SJSA1 (cell line): Measurements from ENCODE around the gene RPL12. TPM values are rescaled to one million over a fixed set of nuclear protein-coding genes. Genes with fewer than 3 reads are reported as not detected.

Source experiments
- DNase-seq, 2 experiments: peaks; one replicate each; pipeline ENCODE4 v3.0.0-alpha.2; 2015 to 2020; ENCODE audit warnings: low spot score in 2 of 2, low read depth in 1 of 2
- H3K27ac ChIP-seq: fragments of 250-450 bp; sonication (Bioruptor Pico); 2 replicates; pipeline ENCODE4 v1.5.1; 2020; ENCODE audit warnings: mild to moderate bottlenecking, moderate library complexity
- H3K27me3 ChIP-seq: fragments of 250-450 bp; sonication (Bioruptor Pico); replicated peaks from 2 replicates; pipeline ENCODE4 v1.5.1; 2020; ENCODE audit warnings: mild to moderate bottlenecking, moderate library complexity
- H3K36me3 ChIP-seq: fragments of 250-450 bp; sonication (Bioruptor Pico); 2 replicates; pipeline ENCODE4 v1.5.1; 2020; ENCODE audit warnings: mild to moderate bottlenecking
- H3K4me1 ChIP-seq: fragments of 250-450 bp; sonication (Bioruptor Pico); replicated peaks from 2 replicates; pipeline ENCODE4 v1.6.1; 2021; ENCODE audit warnings: mild to moderate bottlenecking
- H3K4me3 ChIP-seq: fragments of 250-450 bp; sonication (Bioruptor Pico); 2 replicates; pipeline ENCODE4 v1.5.1; 2020; ENCODE audit warnings: mild to moderate bottlenecking
- H3K9me3 ChIP-seq: fragments of 250-450 bp; sonication (Bioruptor Pico); replicated peaks from 2 replicates; pipeline ENCODE4 v1.5.1; 2020; ENCODE audit warnings: mild to moderate bottlenecking
- total RNA-seq: library from RNA; depleted of rRNA; stranded (reverse); fragments of >200 nt; shearing (Covaris generic); gene quantifications from 2 replicates; pipeline ENCODE4 v1.2.3, GENCODE V29; 2014

RPL12 gene
- total RNA-seq, 1 experiment from 2014 or later, result 1,700 TPM

GRCh38 chr9:127444921-127445850 is 6.0 kb downstream of the RPL12 start:
- peaks cover 96% of the 10 kb centered on the region for H3K36me3 ChIP-seq
- H3K4me3 ChIP-seq, result no peak overlapping the region
- peaks cover 19% of the 10 kb centered on the region for H3K4me1 ChIP-seq
- no peak overlapping the region for H3K27ac ChIP-seq
- no peaks in the 10 kb centered on the region for H3K27me3 ChIP-seq
- DNase-seq, result no peak
- H3K9me3 ChIP-seq, result peaks cover 2% of the 10 kb centered on the region; the same call in 1 of the 2 replicates

GRCh38 chr9:127444283-127444920 is 6.8 kb downstream of the RPL12 start:
- Histone ChIP-seq H3K27me3 (no peaks in the 10 kb centered on the region), H3K27ac (no peak overlapping the region), H3K4me3 (no peak overlapping the region), H3K36me3 (peaks cover 95% of the 10 kb centered on the region), H3K9me3 (peaks cover 2% of the 10 kb centered on the region; the same call in 1 of the 2 replicates), H3K4me1 (peaks cover 14% of the 10 kb centered on the region)
- DNase-seq, result no peak

- Histone ChIP-seq H3K4me3 (no peak overlapping the region), H3K9me3 (peaks cover under 1% of the 10 kb centered on the region; the same call in 1 of the 2 replicates), H3K27me3 (no peaks in the 10 kb centered on the region), H3K36me3 (peaks cover 94% of the 10 kb centered on the region), H3K4me1 (no peaks in the 10 kb centered on the region), H3K27ac (no peak overlapping the region)
- no peak for DNase-seq
Measured at GRCh38 chr9:127438394-127438793, 12.8 kb downstream of the RPL12 start.

- no peak for DNase-seq
- no peaks in the 10 kb centered on the region for H3K27me3 ChIP-seq
- no peak overlapping the region for H3K27ac ChIP-seq
- no peaks in the 10 kb centered on the region for H3K9me3 ChIP-seq
- H3K36me3 ChIP-seq, result peaks cover 88% of the 10 kb centered on the region
- H3K4me3 ChIP-seq, result no peak overlapping the region
- no peaks in the 10 kb centered on the region for H3K4me1 ChIP-seq
Measured at GRCh38 chr9:127437497-127438264, 13.5 kb downstream of the RPL12 start.

GRCh38 chr9:127430415-127430814 is 20.8 kb downstream of the RPL12 start:
- Histone ChIP-seq H3K9me3 (no peaks in the 10 kb centered on the region), H3K36me3 (peaks cover 48% of the 10 kb centered on the region), H3K4me3 (no peak overlapping the region), H3K4me1 (peaks cover 5% of the 10 kb centered on the region), H3K27me3 (no peaks in the 10 kb centered on the region), H3K27ac (no peak overlapping the region)
- DNase-seq, result no peak

- no peak for DNase-seq
- peaks cover 11% of the 10 kb centered on the region for H3K4me1 ChIP-seq
- H3K36me3 ChIP-seq, result peaks cover 28% of the 10 kb centered on the region
- H3K9me3 ChIP-seq, result no peaks in the 10 kb centered on the region
- no peak overlapping the region for H3K4me3 ChIP-seq
- no peaks in the 10 kb centered on the region for H3K27me3 ChIP-seq
- H3K27ac ChIP-seq, result no peak overlapping the region
Measured at GRCh38 chr9:127428348-127428747, 22.9 kb downstream of the RPL12 start.

GRCh38 chr9:127426756-127427155 is 24.4 kb downstream of the RPL12 start:
- Histone ChIP-seq H3K27ac (no peak overlapping the region), H3K27me3 (no peaks in the 10 kb centered on the region), H3K4me1 (peaks cover 17% of the 10 kb centered on the region), H3K4me3 (no peak overlapping the region), H3K9me3 (no peaks in the 10 kb centered on the region), H3K36me3 (peaks cover 28% of the 10 kb centered on the region)
- DNase-seq, result no peak

GRCh38 chr9:127424676-127424999 is 26.6 kb downstream of the RPL12 start:
- Histone ChIP-seq H3K9me3 (no peaks in the 10 kb centered on the region), H3K27ac (peak overlapping the region; percentile 46), H3K27me3 (no peaks in the 10 kb centered on the region), H3K36me3 (peaks cover 16% of the 10 kb centered on the region; the same call in 1 of the 2 replicates), H3K4me3 (peak overlapping the region; percentile 75), H3K4me1 (peaks cover 17% of the 10 kb centered on the region)
- no peak for DNase-seq

- H3K4me3 ChIP-seq, result peak within 1 kb of the TSS; percentile 75
- peak within 1 kb of the TSS; percentile 46 for H3K27ac ChIP-seq
- no peaks in the 10 kb centered on the region for H3K27me3 ChIP-seq
- H3K9me3 ChIP-seq, result no peaks in the 10 kb centered on the region
- peaks cover 17% of the 10 kb centered on the region for H3K4me1 ChIP-seq
- DNase-seq, result peak; percentile 91 to 93
- H3K36me3 ChIP-seq, result peaks cover 15% of the 10 kb centered on the region; the same call in 1 of the 2 replicates
Measured at GRCh38 chr9:127423934-127424675, 27.1 kb downstream of the RPL12 start, which contains the start of gene ZNF79. ZNF79 (plus strand) TSS chr9:127424382; CDS start chr9:127424788, 406 bp downstream.

- Histone ChIP-seq H3K4me1 (peaks cover 17% of the 10 kb centered on the region), H3K27me3 (no peaks in the 10 kb centered on the region), H3K36me3 (peaks cover 9% of the 10 kb centered on the region; the same call in 1 of the 2 replicates), H3K4me3 (peak overlapping the region; percentile 75), H3K27ac (peak overlapping the region; percentile 46), H3K9me3 (no peaks in the 10 kb centered on the region)
- DNase-seq, result no peak
Measured at GRCh38 chr9:127423476-127423933, 27.7 kb downstream of the RPL12 start.

GRCh38 chr9:127422787-127423186 is 28.4 kb downstream of the RPL12 start:
- Histone ChIP-seq H3K4me3 (peak overlapping the region; percentile 75), H3K36me3 (peaks cover 5% of the 10 kb centered on the region; the same call in 1 of the 2 replicates), H3K27ac (no peak overlapping the region), H3K9me3 (no peaks in the 10 kb centered on the region), H3K4me1 (peaks cover 17% of the 10 kb centered on the region), H3K27me3 (no peaks in the 10 kb centered on the region)
- no peak for DNase-seq

GRCh38 chr9:127422133-127422782 is 28.9 kb downstream of the RPL12 start:
- peaks cover 5% of the 10 kb centered on the region; the same call in 1 of the 2 replicates for H3K36me3 ChIP-seq
- H3K4me3 ChIP-seq, result no peak overlapping the region
- peaks cover 17% of the 10 kb centered on the region for H3K4me1 ChIP-seq
- H3K27ac ChIP-seq, result no peak overlapping the region
- DNase-seq, result no peak
- no peaks in the 10 kb centered on the region for H3K27me3 ChIP-seq
- H3K9me3 ChIP-seq, result no peaks in the 10 kb centered on the region
